Upper lobe of left lung (tissue), 6 donors: ENCODE measurements around the gene ZNF239. TPM values are rescaled to one million over a fixed set of nuclear protein-coding genes. Genes with fewer than 3 reads are reported as not detected.
"Not testable (repeated sequence)": the region's sequence is repeated elsewhere in the genome, so short reads cannot be mapped to it uniquely, and the experiment has no call there.

Experiments used
- ATAC-seq, 2 donors: fragments of 200-7000 bp; cut with Tn5 transposase; one replicate each; pipeline ENCODE4 v1.9.1; 2022; ENCODE audit warnings: mild to moderate bottlenecking in 2 of 2, moderate library complexity in 2 of 2; ENCODE audit not compliant: low FRiP score in 2 of 2
- DNase-seq, 2 donors: peaks; one replicate each; pipeline ENCODE4 v3.0.0-alpha.2; 2019 to 2020
- H3K27ac ChIP-seq, 4 donors: fragments of 200-600 bp; sonication (generic); one replicate each; pipeline ENCODE4 v1.5.1; 2016 to 2019
- H3K27me3 ChIP-seq, 4 donors: fragments of 200-600 bp; sonication (generic); one replicate each; pipeline ENCODE4 v1.5.1; 2017 to 2019
- H3K36me3 ChIP-seq, 4 donors: fragments of 200-600 bp; sonication (generic); one replicate each; pipeline ENCODE4 v1.5.1; 2016 to 2019
- H3K4me1 ChIP-seq, 4 donors: fragments of 200-600 bp; sonication (generic); one replicate each; pipeline ENCODE4 v1.5.1; 2018 to 2019
- H3K4me3 ChIP-seq, 4 donors: fragments of 200-600 bp; sonication (generic); one replicate each; pipeline ENCODE4 v1.5.1; 2017 to 2019; ENCODE audit warnings: mild to moderate bottlenecking in 2 of 4, moderate library complexity in 1 of 4
- H3K9me3 ChIP-seq, 4 donors: fragments of 200-600 bp; sonication (generic); one replicate each; pipeline ENCODE4 v1.5.1; 2018 to 2019
- EP300 ChIP-seq, 4 donors: sonication (generic); formaldehyde crosslinking; IDR thresholded peaks; one replicate each; pipeline ENCODE4 v1.5.1; 2017; ENCODE audit warnings: antibody characterized with exemption in 4 of 4, control low read depth in 2 of 4
- POLR2A ChIP-seq, 4 donors: fragments of 450-650 bp; IDR thresholded peaks; one replicate each; pipeline ENCODE4 v1.5.1; 2016 to 2017; ENCODE audit warnings: antibody characterized with exemption in 4 of 4, mild to moderate bottlenecking in 2 of 4
- POLR2AphosphoS5 ChIP-seq, 2 donors: sonication (generic); formaldehyde crosslinking; IDR thresholded peaks; one replicate each; pipeline ENCODE4 v1.5.1; 2017; ENCODE audit warnings: antibody characterized with exemption in 2 of 2
- WGBS, 2 donors: methylation state at CpG; one replicate each; pipeline ENCODE4 v1.1.5; 2017 to 2018; 5-methylcytosine and 5-hydroxymethylcytosine counted together
- total RNA-seq, 6 donors: library from RNA; depleted of rRNA in 4 of 6; stranded (reverse); fragments of >200 nt in 4 of 6; gene quantifications; one replicate each; pipeline versions ENCODE4 v1.1.0 to v1.2.1, GENCODE V29; 2016 to 2021
- TF ChIP-seq, protein P1 (sequence below), 6 experiments: fragments of 450-650 bp in 4 of 6; fragments of 200-600 bp in 2 of 6; sonication (generic) in 2 of 6; IDR thresholded peaks; one replicate each; pipeline ENCODE4 v1.5.1; 2016 to 2019; ENCODE audit warnings: antibody characterized with exemption in 6 of 6
- donor health status: DM: no; HTN: no; CAD: no; lungs with moderate emphysema.
- donor health status: DM: no; HTN: yes; CAD: no; lungs with severe emphysema.

Gene ZNF239
- total RNA-seq, 6 donors from 2014 or later: 1.1 to 4.0 (median 2.9) TPM

DNA sequence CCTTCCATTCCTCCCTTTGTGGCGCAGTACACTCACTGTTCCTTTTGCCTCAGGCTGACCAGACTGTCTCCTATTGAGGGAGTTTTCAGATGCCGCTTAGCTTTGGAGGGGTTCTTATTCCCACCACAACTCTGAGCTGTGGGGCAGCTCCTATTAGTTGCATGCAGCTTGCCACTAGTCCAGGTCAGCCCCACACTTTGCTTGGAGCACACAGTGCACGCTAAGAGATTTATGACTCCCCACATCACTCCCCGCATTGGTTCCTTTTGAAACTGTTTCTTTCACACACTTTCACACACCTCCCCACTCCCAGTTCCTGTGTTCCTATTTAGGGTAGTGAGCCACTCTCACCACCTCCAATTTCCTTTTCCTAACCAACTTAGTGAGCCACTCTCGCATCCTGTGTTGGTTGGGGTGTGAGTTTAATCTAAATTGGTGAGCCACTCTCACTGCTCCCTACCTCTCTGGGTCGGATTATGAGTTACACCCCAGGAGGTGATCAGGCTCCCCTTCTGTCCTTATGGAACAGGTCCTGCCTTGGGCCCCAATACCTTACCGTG, 21.4 kb upstream of the ZNF239 start:
- ATAC-seq (peak; percentile 16 to 19), DNase-seq (no peak)
- peaks cover 4 to 15% (median 9%) of the 10 kb centered on the region in 4 donors for H3K4me1 ChIP-seq
- no peaks in the 10 kb centered on the region for H3K9me3 ChIP-seq
- H3K4me3 ChIP-seq: peak overlapping the region in 1 of 4 donors; percentile 33
- whole genome bisulfite sequencing, 2 donors: 56 to 75% methylated on average over 6 to 7 of the region's 7 CpGs
- H3K27ac ChIP-seq: no peak overlapping the region
- H3K27me3 ChIP-seq: no peaks in the 10 kb centered on the region
- no peaks in the 10 kb centered on the region for H3K36me3 ChIP-seq
- TF ChIP-seq POLR2A (IDR thresholded peaks at IDR 0.05) (no peak), EP300 (IDR thresholded peaks at IDR 0.05) (no peak)

DNA sequence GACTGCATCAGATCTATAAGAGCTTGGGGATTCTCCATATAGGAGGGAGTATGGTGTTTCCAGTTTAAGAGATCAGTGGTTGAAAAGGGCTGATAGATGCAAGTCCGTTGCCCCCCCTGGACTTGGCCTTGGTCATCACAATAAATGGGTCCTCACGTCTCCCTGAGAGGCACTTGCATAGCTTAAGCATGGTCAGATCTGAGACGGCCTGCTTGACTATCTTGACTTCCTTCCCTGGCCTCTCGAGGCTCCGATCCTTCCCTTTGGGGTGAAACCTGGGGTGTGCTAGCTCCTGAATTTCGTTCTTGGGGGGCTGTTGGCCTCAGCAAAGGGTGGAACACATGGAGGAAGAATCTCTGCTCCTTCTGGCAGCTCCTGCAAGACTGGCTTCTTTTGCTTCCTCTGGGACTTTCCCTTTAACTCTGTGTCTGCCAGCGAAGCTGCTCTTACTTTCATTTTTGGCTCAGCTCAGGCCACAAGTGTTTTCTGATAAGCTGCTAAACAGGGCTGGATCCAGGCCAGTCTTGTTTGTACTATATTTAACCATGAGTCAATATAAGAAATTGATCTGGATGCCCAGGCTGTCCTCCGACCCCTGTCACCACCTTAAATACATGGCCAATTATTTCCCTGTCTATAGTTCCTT, 20.7 kb upstream of the ZNF239 start:
- peak in 1 of 2 donors; percentile 36 for ATAC-seq
- WGBS, 2 donors: 5 to 10% methylated on average over 4 to 8 of the region's 8 CpGs
- H3K4me3 ChIP-seq: peak overlapping the region in 3 of 4 donors; percentile 21 to 40 (median 33)

DNA sequence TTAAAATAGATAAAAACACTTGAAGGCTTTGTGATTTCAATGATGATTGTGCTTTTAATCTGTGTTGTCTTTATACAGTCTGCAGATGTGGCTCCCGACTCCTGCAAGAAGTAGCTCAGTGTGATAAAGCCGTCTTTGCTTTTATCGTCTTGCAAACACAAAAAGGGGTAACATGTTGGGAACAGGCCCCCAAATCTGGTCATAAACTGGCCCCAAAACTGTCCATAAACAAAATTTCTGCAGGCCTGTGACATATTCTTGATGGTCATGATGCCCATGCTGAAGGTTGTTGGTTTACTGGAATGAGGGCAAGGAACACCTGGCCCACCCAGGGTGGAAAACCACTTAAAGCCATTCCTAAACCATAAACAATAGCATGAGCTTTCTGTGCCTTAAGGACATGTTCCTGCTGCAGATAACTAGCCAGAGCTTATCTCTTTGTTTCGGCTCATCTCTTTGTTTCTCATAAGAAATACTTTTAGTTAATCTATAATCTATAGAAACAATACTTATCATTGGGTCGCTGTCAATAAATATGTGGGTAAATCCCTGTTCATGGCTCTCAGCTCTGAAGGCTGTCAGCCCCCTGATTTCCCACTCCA, 17.0 kb upstream of the ZNF239 start:
- Histone ChIP-seq H3K9me3 (no peaks in the 10 kb centered on the region), H3K27me3 (no peaks in the 10 kb centered on the region), H3K36me3 (no peaks in the 10 kb centered on the region), H3K4me3 (no peak overlapping the region), H3K27ac (no peak overlapping the region), H3K4me1 (peaks cover 4 to 15% (median 9%) of the 10 kb centered on the region in 4 donors)
- no peak for ATAC-seq
- 91 to 92% methylated on average over 5 of the region's 5 CpGs for WGBS, 2 donors
- TF ChIP-seq, protein P1, sequence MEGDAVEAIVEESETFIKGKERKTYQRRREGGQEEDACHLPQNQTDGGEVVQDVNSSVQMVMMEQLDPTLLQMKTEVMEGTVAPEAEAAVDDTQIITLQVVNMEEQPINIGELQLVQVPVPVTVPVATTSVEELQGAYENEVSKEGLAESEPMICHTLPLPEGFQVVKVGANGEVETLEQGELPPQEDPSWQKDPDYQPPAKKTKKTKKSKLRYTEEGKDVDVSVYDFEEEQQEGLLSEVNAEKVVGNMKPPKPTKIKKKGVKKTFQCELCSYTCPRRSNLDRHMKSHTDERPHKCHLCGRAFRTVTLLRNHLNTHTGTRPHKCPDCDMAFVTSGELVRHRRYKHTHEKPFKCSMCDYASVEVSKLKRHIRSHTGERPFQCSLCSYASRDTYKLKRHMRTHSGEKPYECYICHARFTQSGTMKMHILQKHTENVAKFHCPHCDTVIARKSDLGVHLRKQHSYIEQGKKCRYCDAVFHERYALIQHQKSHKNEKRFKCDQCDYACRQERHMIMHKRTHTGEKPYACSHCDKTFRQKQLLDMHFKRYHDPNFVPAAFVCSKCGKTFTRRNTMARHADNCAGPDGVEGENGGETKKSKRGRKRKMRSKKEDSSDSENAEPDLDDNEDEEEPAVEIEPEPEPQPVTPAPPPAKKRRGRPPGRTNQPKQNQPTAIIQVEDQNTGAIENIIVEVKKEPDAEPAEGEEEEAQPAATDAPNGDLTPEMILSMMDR (IDR thresholded peaks at IDR 0.05): no peak
- no peak for TF ChIP-seq POLR2A (IDR thresholded peaks at IDR 0.05)
- TF ChIP-seq EP300 (IDR thresholded peaks at IDR 0.05): no peak
- no peak for TF ChIP-seq POLR2AphosphoS5 (IDR thresholded peaks at IDR 0.05)
- DNase-seq: no peak

More for the DNA sequence above, 20.7 kb upstream of the ZNF239 start:
- TF ChIP-seq POLR2A (IDR thresholded peaks at IDR 0.05): no peak
- TF ChIP-seq EP300 (IDR thresholded peaks at IDR 0.05): no peak
- TF ChIP-seq, protein P1 (IDR thresholded peaks at IDR 0.05): no peak
- TF ChIP-seq POLR2AphosphoS5 (IDR thresholded peaks at IDR 0.05): no peak
- Histone ChIP-seq H3K27ac (no peak overlapping the region), H3K27me3 (no peaks in the 10 kb centered on the region), H3K36me3 (no peaks in the 10 kb centered on the region), H3K4me1 (peaks cover 4 to 15% (median 9%) of the 10 kb centered on the region in 4 donors), H3K9me3 (no peaks in the 10 kb centered on the region)
- DNase-seq: no peak

DNA sequence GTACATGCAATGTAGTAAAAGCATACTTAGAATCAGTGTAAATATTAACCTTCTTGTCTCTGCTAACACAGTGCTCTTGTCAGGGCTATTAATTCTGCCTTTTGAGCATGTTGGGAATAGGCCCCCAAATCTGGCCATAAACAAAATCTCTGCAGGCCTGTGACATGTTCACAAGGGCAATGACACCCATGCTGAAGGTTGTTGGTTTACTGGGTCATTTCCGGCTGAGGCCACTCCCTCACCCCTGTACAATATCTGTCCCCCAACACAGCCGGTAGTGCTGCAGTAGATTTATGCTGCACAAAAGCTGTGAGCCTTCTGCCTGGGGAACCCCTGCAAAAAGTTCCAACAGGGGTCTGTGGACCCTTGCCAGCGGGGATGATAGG, 12.3 kb upstream of the ZNF239 start:
- H3K27ac ChIP-seq, ATAC-seq, H3K4me3 ChIP-seq, H3K4me1 ChIP-seq, H3K27me3 ChIP-seq, H3K9me3 ChIP-seq, DNase-seq, H3K36me3 ChIP-seq: not testable (repeated sequence)
- 71 to 72% methylated on average over 3 of the region's 3 CpGs for WGBS, 2 donors

DNA sequence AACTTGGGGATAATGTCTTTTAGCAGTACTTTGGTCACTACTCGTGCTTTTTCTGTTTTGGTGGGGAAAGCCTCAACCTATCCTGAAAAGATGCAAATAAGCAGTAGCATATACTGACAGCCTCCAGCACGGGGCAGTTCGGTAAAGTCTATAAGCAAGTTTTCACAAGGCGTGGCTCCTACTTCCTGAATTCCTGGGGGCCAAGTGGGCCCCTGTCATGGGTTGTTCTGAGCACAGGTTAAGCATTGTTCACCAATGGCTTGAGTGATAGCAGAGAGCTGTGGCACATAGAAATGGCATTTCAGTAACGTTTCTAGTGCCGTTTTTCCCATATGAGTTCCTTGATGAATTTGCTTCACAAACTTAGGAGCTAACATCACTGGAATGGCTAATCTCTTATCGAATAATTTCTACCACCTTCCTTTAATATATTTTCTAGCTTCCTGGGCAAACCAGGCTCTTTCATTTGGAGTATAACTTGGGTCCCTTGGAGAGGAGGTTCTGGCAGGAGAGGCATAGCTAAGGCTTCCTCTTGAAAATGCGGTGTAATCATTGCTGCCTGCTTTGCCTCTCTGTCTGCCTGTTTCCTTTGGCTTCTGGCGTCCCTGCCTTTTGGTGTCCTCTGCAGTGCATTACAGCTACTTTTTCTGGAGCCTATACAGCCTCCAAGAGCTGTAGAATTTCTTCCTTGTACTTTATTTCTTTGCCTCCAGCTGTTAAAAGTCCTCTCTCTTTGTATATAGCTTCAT, 11.7 kb upstream of the ZNF239 start:
- H3K4me3 ChIP-seq: no peak overlapping the region
- H3K4me1 ChIP-seq: no peaks in the 10 kb centered on the region
- no peak overlapping the region for H3K27ac ChIP-seq
- ATAC-seq: peak in 1 of 2 donors; percentile 79
- no peaks in the 10 kb centered on the region for H3K36me3 ChIP-seq
- no peaks in the 10 kb centered on the region for H3K27me3 ChIP-seq
- TF ChIP-seq EP300 (IDR thresholded peaks at IDR 0.05) (no peak), POLR2A (IDR thresholded peaks at IDR 0.05) (no peak), POLR2AphosphoS5 (IDR thresholded peaks at IDR 0.05) (no peak)
- TF ChIP-seq, protein P1 (IDR thresholded peaks at IDR 0.05): no peak
- H3K9me3 ChIP-seq: no peaks in the 10 kb centered on the region
- DNase-seq: peak in 1 of 2 donors; percentile 29
- WGBS, 2 donors: 58 to 63% methylated on average over 9 of the region's 9 CpGs
